ENCODE results near the gene FAM118B. TPM values are rescaled to one million over a fixed set of nuclear protein-coding genes. Genes with fewer than 3 reads are reported as not detected.

FAM118B gene
- total and polyA plus RNA-seq, 4 donors: 10.8 to 24.3 (median 20.7) TPM

- WGBS, 2 donors: 92 to 96% methylated on average over 2 of the region's 2 CpGs
- no peak for ATAC-seq (ENCODE audit: insufficient read depth, low FRiP score)
These were observed 46.2 kb downstream of the FAM118B start for GRCh38 chr11:126257764-126258163.

DNA sequence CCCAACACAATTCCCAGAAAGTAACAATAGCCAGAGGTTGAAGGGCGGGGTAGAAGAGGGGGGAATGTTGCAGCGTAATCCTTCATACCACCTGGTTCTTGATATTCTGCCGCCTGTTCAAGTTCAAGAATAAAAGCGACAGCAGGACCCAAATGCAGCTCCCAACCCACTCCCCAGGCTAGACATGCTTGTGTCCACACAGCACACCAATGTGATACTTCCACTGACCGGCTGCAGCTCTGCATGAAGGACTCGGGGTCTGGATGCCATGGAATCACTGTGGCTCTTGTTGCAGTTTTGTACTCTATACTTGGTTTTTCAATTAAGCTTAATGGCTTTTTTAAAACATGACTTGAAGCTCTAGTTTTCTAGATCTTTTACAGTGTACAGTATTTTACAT, 50.6 kb downstream of the FAM118B start:
- no peak for DNase-seq
- H3K4me3 ChIP-seq: no peak overlapping the region
- no peaks in the 10 kb centered on the region for H3K9me3 ChIP-seq (ENCODE audit: control insufficient read depth in 4 of 4, insufficient read depth in 3 of 4, low read length in 3 of 4)
- no peak for TF ChIP-seq CTCF (IDR thresholded peaks at IDR 0.05; ENCODE audit: control extremely low read depth, extremely low read depth)
- no peak overlapping the region for H3K27ac ChIP-seq (ENCODE audit: low read depth in 1 of 2, low read length in 1 of 2)
- no peaks in the 10 kb centered on the region for H3K4me1 ChIP-seq (ENCODE audit: control insufficient read depth in 5 of 5, insufficient read depth in 5 of 5, low read length in 5 of 5)
- ATAC-seq (ENCODE audit: insufficient read depth, low FRiP score): no peak
- no peak overlapping the region for H3K9ac ChIP-seq (ENCODE audit: insufficient read depth in 1 of 2, low read length in 2 of 2)
- H3K36me3 ChIP-seq (ENCODE audit: control insufficient read depth in 4 of 4, insufficient read depth in 4 of 4, low read length in 4 of 4): peaks cover 39 to 53% (median 43%) of the 10 kb centered on the region in 4 donors
- WGBS, 2 donors: 94 to 98% methylated on average over 6 of the region's 6 CpGs
- no peaks in the 10 kb centered on the region for H3K27me3 ChIP-seq (ENCODE audit: control insufficient read depth in 3 of 3, insufficient read depth in 3 of 3, low read length in 2 of 3)

More at GRCh38 chr11:126257764-126258163, 46.2 kb downstream of the FAM118B start:
- peaks cover 12 to 18% (median 15%) of the 10 kb centered on the region in 4 donors for H3K36me3 ChIP-seq (ENCODE audit: control insufficient read depth in 4 of 4, insufficient read depth in 4 of 4, low read length in 4 of 4)
- no peak overlapping the region for H3K9ac ChIP-seq (ENCODE audit: insufficient read depth in 1 of 2, low read length in 2 of 2)
- DNase-seq: no peak
- H3K4me3 ChIP-seq: no peak overlapping the region
- no peak for TF ChIP-seq CTCF (IDR thresholded peaks at IDR 0.05; ENCODE audit: control extremely low read depth, extremely low read depth)
- H3K4me1 ChIP-seq (ENCODE audit: control insufficient read depth in 5 of 5, insufficient read depth in 5 of 5, low read length in 5 of 5): no peaks in the 10 kb centered on the region
- H3K27ac ChIP-seq (ENCODE audit: low read depth in 1 of 2, low read length in 1 of 2): no peak overlapping the region
- H3K9me3 ChIP-seq (ENCODE audit: control insufficient read depth in 4 of 4, insufficient read depth in 3 of 4, low read length in 3 of 4): no peaks in the 10 kb centered on the region
- H3K27me3 ChIP-seq (ENCODE audit: control insufficient read depth in 3 of 3, insufficient read depth in 3 of 3, low read length in 2 of 3): no peaks in the 10 kb centered on the region

- H3K4me3 ChIP-seq: no peak overlapping the region
- H3K4me1 ChIP-seq (ENCODE audit: control insufficient read depth in 5 of 5, insufficient read depth in 5 of 5, low read length in 5 of 5): peaks cover 0 to 9% (median 6%) of the 10 kb centered on the region in 5 donors
- H3K27me3 ChIP-seq (ENCODE audit: control insufficient read depth in 3 of 3, insufficient read depth in 3 of 3, low read length in 2 of 3): no peaks in the 10 kb centered on the region
- no peak for TF ChIP-seq CTCF (IDR thresholded peaks at IDR 0.05; ENCODE audit: control extremely low read depth, extremely low read depth)
- DNase-seq (no peak), ATAC-seq (ENCODE audit: insufficient read depth, low FRiP score) (no peak)
- peaks cover 35 to 56% (median 43%) of the 10 kb centered on the region in 4 donors for H3K36me3 ChIP-seq (ENCODE audit: control insufficient read depth in 4 of 4, insufficient read depth in 4 of 4, low read length in 4 of 4)
- WGBS, 2 donors: 86 to 91% methylated on average over 6 of the region's 6 CpGs
- no peaks in the 10 kb centered on the region for H3K9me3 ChIP-seq (ENCODE audit: control insufficient read depth in 4 of 4, insufficient read depth in 3 of 4, low read length in 3 of 4)
- no peak overlapping the region for H3K9ac ChIP-seq (ENCODE audit: insufficient read depth in 1 of 2, low read length in 2 of 2)
- no peak overlapping the region for H3K27ac ChIP-seq (ENCODE audit: low read depth in 1 of 2, low read length in 1 of 2)
These were observed 51.9 kb downstream of the FAM118B start for GRCh38 chr11:126263489-126263888.

GRCh38 chr11:126265811-126266210, 54.2 kb downstream of the FAM118B start:
- Histone ChIP-seq H3K9ac (ENCODE audit: insufficient read depth in 1 of 2, low read length in 2 of 2) (no peak overlapping the region), H3K4me1 (ENCODE audit: control insufficient read depth in 5 of 5, insufficient read depth in 5 of 5, low read length in 5 of 5) (peaks cover 0 to 15% (median 6%) of the 10 kb centered on the region in 5 donors), H3K9me3 (ENCODE audit: control insufficient read depth in 4 of 4, insufficient read depth in 3 of 4, low read length in 3 of 4) (no peaks in the 10 kb centered on the region), H3K4me3 (no peak overlapping the region), H3K27ac (ENCODE audit: low read depth in 1 of 2, low read length in 1 of 2) (no peak overlapping the region), H3K36me3 (ENCODE audit: control insufficient read depth in 4 of 4, insufficient read depth in 4 of 4, low read length in 4 of 4) (peaks cover 35 to 56% (median 43%) of the 10 kb centered on the region in 4 donors), H3K27me3 (ENCODE audit: control insufficient read depth in 3 of 3, insufficient read depth in 3 of 3, low read length in 2 of 3) (no peaks in the 10 kb centered on the region)
- WGBS, 2 donors: 84 to 92% methylated on average over 8 of the region's 8 CpGs
- no peak for TF ChIP-seq CTCF (IDR thresholded peaks at IDR 0.05; ENCODE audit: control extremely low read depth, extremely low read depth)
- peak in 1 of 3 donors; percentile 14 for DNase-seq
- no peak for ATAC-seq (ENCODE audit: insufficient read depth, low FRiP score)
